GM23338 (cell line): ENCODE results near the gene GRK5. TPM values are rescaled to one million over a fixed set of nuclear protein-coding genes. Genes with fewer than 3 reads are reported as not detected.
"Not testable (repeated sequence)": the region's sequence is repeated elsewhere in the genome, so short reads cannot be mapped to it uniquely, and the experiment has no call there.

Experiments used
- ATAC-seq: fragments of 200-7000 bp; cut with Tn5 transposase; 3 replicates; pipeline ENCODE4 v1.9.1; 2020
- DNase-seq: peaks from one replicate; pipeline ENCODE4 v3.0.0-alpha.2; 2015; ENCODE audit warnings: low spot score
- H2AFZ ChIP-seq: fragments of 200-600 bp; sonication (generic); 2 replicates; pipeline ENCODE4 v1.8.0; 2016; ENCODE audit warnings: antibody characterized with exemption, mild to moderate bottlenecking, moderate library complexity
- H3F3A ChIP-seq: fragments of 200-600 bp; sonication (generic); replicated peaks from 2 replicates; pipeline ENCODE4 v1.8.0; 2017; ENCODE audit warnings: antibody characterized with exemption, mixed run types, low read depth
- H3K27ac ChIP-seq: fragments of 200-600 bp; sonication (generic); 2 replicates; pipeline ENCODE4 v1.6.1; 2016; ENCODE audit warnings: low read depth
- H3K27me3 ChIP-seq: fragments of 200-600 bp; sonication (generic); 2 replicates; pipeline ENCODE4 v1.8.0; 2016; ENCODE audit warnings: mild to moderate bottlenecking, mixed run types, moderate library complexity; ENCODE audit not compliant: insufficient read depth
- H3K36me3 ChIP-seq: fragments of 200-600 bp; sonication (generic); 2 replicates; pipeline ENCODE4 v1.8.0; 2016; ENCODE audit warnings: mild to moderate bottlenecking; ENCODE audit not compliant: insufficient read depth
- H3K4me1 ChIP-seq: fragments of 200-600 bp; sonication (generic); 2 replicates; pipeline ENCODE4 v1.8.0; 2016; ENCODE audit warnings: mild to moderate bottlenecking, moderate library complexity; ENCODE audit not compliant: insufficient read depth
- H3K4me2 ChIP-seq: fragments of 200-600 bp; sonication (generic); 2 replicates; pipeline ENCODE4 v1.7.1; 2017; ENCODE audit warnings: mixed run types
- H3K4me3 ChIP-seq: fragments of 200-600 bp; sonication (generic); 2 replicates; pipeline ENCODE4 v1.6.1; 2016; ENCODE audit warnings: mixed run types
- H3K79me2 ChIP-seq: fragments of 200-600 bp; sonication (generic); replicated peaks from 2 replicates; pipeline ENCODE4 v1.8.0; 2017; ENCODE audit warnings: mild to moderate bottlenecking; ENCODE audit not compliant: insufficient read depth
- H3K9me2 ChIP-seq: fragments of 200-600 bp; sonication (generic); 2 replicates; pipeline ENCODE4 v1.8.0; 2017; ENCODE audit not compliant: insufficient read depth
- H4K20me1 ChIP-seq: fragments of 200-600 bp; sonication (generic); replicated peaks from 2 replicates; pipeline ENCODE4 v1.8.0; 2017; ENCODE audit warnings: mild to moderate bottlenecking; ENCODE audit not compliant: insufficient read depth
- H3K27ac Mint-ChIP-seq: 2 replicates; pipeline ENCODE4 v1.8.0; 2020; ENCODE audit warnings: inconsistent platforms, mild to moderate bottlenecking, moderate library complexity, mixed read lengths
- H3K27me3 Mint-ChIP-seq: 3 replicates; pipeline ENCODE4 v1.8.0; 2022; ENCODE audit warnings: low read depth, mild to moderate bottlenecking, moderate library complexity, mixed read lengths, inconsistent platforms; ENCODE audit not compliant: insufficient read depth, poor library complexity
- H3K36me3 Mint-ChIP-seq: 3 replicates; pipeline ENCODE4 v1.8.0; 2021; ENCODE audit warnings: low read depth, mild to moderate bottlenecking, inconsistent platforms, moderate library complexity, mixed read lengths
- H3K4me1 Mint-ChIP-seq: 3 replicates; pipeline ENCODE4 v1.8.0; 2020; ENCODE audit warnings: mild to moderate bottlenecking, inconsistent platforms, mixed read lengths
- H3K4me3 Mint-ChIP-seq: 3 replicates; pipeline ENCODE4 v1.8.0; 2021; ENCODE audit warnings: moderate library complexity, mild to moderate bottlenecking, inconsistent platforms, mixed read lengths
- H3K9me3 Mint-ChIP-seq: 3 replicates; pipeline ENCODE4 v1.8.0; 2020; ENCODE audit warnings: moderate library complexity, mild to moderate bottlenecking, inconsistent platforms, mixed read lengths
- CREB1 ChIP-seq: fragments of 250-450 bp; sonication (Bioruptor Pico); IDR thresholded peaks from 2 replicates; pipeline ENCODE4 v1.5.0; 2020; ENCODE audit warnings: low read depth, mild to moderate bottlenecking, moderate library complexity
- CTCF ChIP-seq, 2 experiments: fragments of 200-600 bp in 1 of 2; sonication (generic) in 1 of 2; conservative IDR thresholded peaks; 2 replicates each; pipeline versions ENCODE4 v1.5.1 to v1.6.1; 2016 to 2017; ENCODE audit warnings: antibody characterized with exemption in 2 of 2, low read depth in 2 of 2, mild to moderate bottlenecking in 2 of 2, moderate library complexity in 1 of 2
- ETS1 ChIP-seq: IDR thresholded peaks from 2 replicates; pipeline ENCODE4 v1.6.1; 2016; ENCODE audit warnings: antibody characterized with exemption
- EZH2 ChIP-seq: fragments of 200-600 bp; sonication (generic); IDR thresholded peaks from one replicate; pipeline ENCODE4 v1.8.0; 2017; ENCODE audit warnings: antibody characterized with exemption, mild to moderate bottlenecking, low read depth; ENCODE audit not compliant: unreplicated experiment
- EZH2phosphoT487 ChIP-seq: fragments of 200-600 bp; sonication (generic); IDR thresholded peaks from one replicate; pipeline ENCODE4 v1.8.1; 2018; ENCODE audit warnings: antibody characterized with exemption; ENCODE audit not compliant: unreplicated experiment
- JUNB ChIP-seq: IDR thresholded peaks from one replicate; pipeline ENCODE4 v1.6.1; 2016; ENCODE audit warnings: antibody characterized with exemption; ENCODE audit not compliant: unreplicated experiment
- POLR2AphosphoS5 ChIP-seq: IDR thresholded peaks from 2 replicates; pipeline ENCODE4 v1.6.1; 2016; ENCODE audit warnings: antibody characterized with exemption, low read depth
- REST ChIP-seq: IDR thresholded peaks from one replicate; pipeline ENCODE4 v1.6.1; 2018; ENCODE audit warnings: antibody characterized with exemption; ENCODE audit not compliant: unreplicated experiment
- STAT1 ChIP-seq: IDR thresholded peaks from one replicate; pipeline ENCODE4 v1.6.1; 2016; ENCODE audit warnings: antibody characterized with exemption; ENCODE audit not compliant: unreplicated experiment
- ZNF114 ChIP-seq: fragments of 250-450 bp; sonication (Bioruptor Pico); IDR thresholded peaks from 2 replicates; pipeline ENCODE4 v1.5.0; 2020; ENCODE audit warnings: mild to moderate bottlenecking, moderate library complexity
- ZNF331 ChIP-seq: fragments of 250-450 bp; sonication (Bioruptor Pico); IDR thresholded peaks from 2 replicates; pipeline ENCODE4 v1.5.0; 2020; ENCODE audit warnings: low read depth, mild to moderate bottlenecking, moderate library complexity
- polyA plus RNA-seq: library from polyadenylated mRNA; unstranded; fragments of >200 nt; fragmentation: Nextera tagmentation; extraction: Ambion mirVana; gene quantifications from 2 replicates; pipeline ENCODE4 v1.2.1, GENCODE V29; 2016
- total RNA-seq: library from RNA; depleted of rRNA; stranded (reverse); fragments of >200 nt; shearing (Covaris generic); gene quantifications from 2 replicates; pipeline ENCODE4 v1.2.3, GENCODE V29; 2014

GRK5 gene
- total and polyA plus RNA-seq, 2 experiments from 2014 or later = 0.53 to 2.0 TPM

- H3K4me1 ChIP-seq, H3K27me3 Mint-ChIP-seq, H2AFZ ChIP-seq, DNase-seq, H3K4me3 ChIP-seq, H3K4me2 ChIP-seq, H3K9me2 ChIP-seq, ATAC-seq, H3F3A ChIP-seq, H4K20me1 ChIP-seq, H3K27ac Mint-ChIP-seq, H3K27ac ChIP-seq, H3K27me3 ChIP-seq, H3K36me3 ChIP-seq, H3K4me1 Mint-ChIP-seq, H3K79me2 ChIP-seq, H3K4me3 Mint-ChIP-seq, H3K36me3 Mint-ChIP-seq: not testable (repeated sequence)
- H3K9me3 Mint-ChIP-seq = peaks cover 15% of the 10 kb centered on the region
Measured at GRCh38 chr10:119232439-119232838, 25.1 kb downstream of the GRK5 start.

- Histone ChIP-seq H3K27me3 (no peaks in the 10 kb centered on the region), H3F3A (no peaks in the 10 kb centered on the region), H3K4me2 (no peak overlapping the region), H3K4me1 (peaks cover 15% of the 10 kb centered on the region), H3K9me2 (no peaks in the 10 kb centered on the region), H3K79me2 (no peaks in the 10 kb centered on the region), H3K27ac (no peak overlapping the region), H4K20me1 (no peaks in the 10 kb centered on the region), H3K36me3 (no peaks in the 10 kb centered on the region), H2AFZ (no peak overlapping the region), H3K4me3 (no peak overlapping the region)
- DNase-seq (no peak), ATAC-seq (no peak)
- peaks cover 17% of the 10 kb centered on the region for H3K4me1 Mint-ChIP-seq
- H3K27me3 Mint-ChIP-seq = peaks cover 9% of the 10 kb centered on the region
- no peak overlapping the region for H3K27ac Mint-ChIP-seq
- H3K36me3 Mint-ChIP-seq = no peaks in the 10 kb centered on the region
- H3K9me3 Mint-ChIP-seq = peaks cover 15% of the 10 kb centered on the region
- no peak overlapping the region for H3K4me3 Mint-ChIP-seq
- TF ChIP-seq EZH2phosphoT487 = no peak
- TF ChIP-seq CTCF (conservative IDR thresholded peaks at IDR 0.05; ENCODE audit: low read depth in 2 of 2) = no peak
- no peak for TF ChIP-seq ZNF114 (CRISPR knock-in tag)
- TF ChIP-seq ETS1 = no peak
- no peak for TF ChIP-seq JUNB
- TF ChIP-seq CREB1 (CRISPR knock-in tag) = no peak
- TF ChIP-seq EZH2 = no peak
- TF ChIP-seq REST = no peak
- TF ChIP-seq ZNF331 (CRISPR knock-in tag) = no peak
- no peak for TF ChIP-seq STAT1
- no peak for TF ChIP-seq POLR2AphosphoS5
Measured at GRCh38 chr10:119233123-119233820, 25.9 kb downstream of the GRK5 start.
